NCI-H1436 treated with DMSO at 0.1 percent for 48 hours (cell line): ENCODE measurements around the gene ATR.

Experiments
- DNase-seq: peaks from one replicate; lab custom pipeline; 2025; lab: John Stamatoyannopoulos, UW

Gene ATR

GRCh38 chr3:142523921-142524566 lies 54.5 kb downstream of the ATR start:
- DNase-seq, result no peak

- DNase-seq, result no peak
These were observed 69.5 kb downstream of the ATR start for GRCh38 chr3:142509079-142509478.

GRCh38 chr3:142507241-142507640 lies 71.3 kb downstream of the ATR start:
- DNase-seq, result no peak

GRCh38 chr3:142502187-142502985 lies 76.1 kb downstream of the ATR start:
- no peak for DNase-seq

- DNase-seq, result no peak
These were observed 77.3 kb downstream of the ATR start for GRCh38 chr3:142501004-142501926.

- no peak for DNase-seq
These were observed 78.3 kb downstream of the ATR start for GRCh38 chr3:142500211-142500610.

- no peak for DNase-seq
These were observed 79.9 kb downstream of the ATR start for GRCh38 chr3:142498397-142499180.

GRCh38 chr3:142497729-142498128 lies 80.8 kb downstream of the ATR start:
- no peak for DNase-seq

- no peak for DNase-seq
These were observed 83.4 kb downstream of the ATR start for GRCh38 chr3:142495103-142495502.

GRCh38 chr3:142492184-142492583 lies 86.3 kb downstream of the ATR start:
- no peak for DNase-seq

GRCh38 chr3:142489572-142490323 lies 88.8 kb downstream of the ATR start:
- no peak for DNase-seq

- DNase-seq, result no peak
These were observed 93.6 kb downstream of the ATR start for GRCh38 chr3:142484912-142485435.

GRCh38 chr3:142481196-142481595 lies 97.3 kb downstream of the ATR start:
- DNase-seq, result no peak

GRCh38 chr3:142470826-142471225 lies 107.7 kb downstream of the ATR start:
- DNase-seq, result no peak

- no peak for DNase-seq
These were observed 110.1 kb downstream of the ATR start for GRCh38 chr3:142468456-142468855.

GRCh38 chr3:142467768-142468167 lies 110.8 kb downstream of the ATR start:
- DNase-seq, result no peak

- DNase-seq, result no peak
These were observed 117.8 kb downstream of the ATR start for GRCh38 chr3:142460689-142461088.

- DNase-seq, result no peak
These were observed 118.6 kb downstream of the ATR start for GRCh38 chr3:142459929-142460328.

GRCh38 chr3:142459096-142459495 lies 119.4 kb downstream of the ATR start:
- no peak for DNase-seq

- no peak for DNase-seq
These were observed 127.7 kb downstream of the ATR start for GRCh38 chr3:142450881-142451280.

GRCh38 chr3:142450189-142450588 lies 128.3 kb downstream of the ATR start:
- DNase-seq, result no peak
